NCI-H146 treated with DMSO at 0.1 percent for 48 hours (cell line): ENCODE measurements around the gene ABLIM2.

Experiments
- DNase-seq: peaks from one replicate; lab custom pipeline; 2025; ENCODE audit not compliant: unreplicated experiment; lab: John Stamatoyannopoulos, UW

The ABLIM2 gene

GRCh38 chr4:8158710-8159536, at the start of gene ABLIM2:
TSS of gene ABLIM2 (minus strand) at chr4:8158813. CDS start at chr4:8158689, 124 bp downstream.
- peak; percentile 85 for DNase-seq

GRCh38 chr4:8207314-8207713, 48.7 kb upstream of the ABLIM2 start:
- DNase-seq = no peak

DNA sequence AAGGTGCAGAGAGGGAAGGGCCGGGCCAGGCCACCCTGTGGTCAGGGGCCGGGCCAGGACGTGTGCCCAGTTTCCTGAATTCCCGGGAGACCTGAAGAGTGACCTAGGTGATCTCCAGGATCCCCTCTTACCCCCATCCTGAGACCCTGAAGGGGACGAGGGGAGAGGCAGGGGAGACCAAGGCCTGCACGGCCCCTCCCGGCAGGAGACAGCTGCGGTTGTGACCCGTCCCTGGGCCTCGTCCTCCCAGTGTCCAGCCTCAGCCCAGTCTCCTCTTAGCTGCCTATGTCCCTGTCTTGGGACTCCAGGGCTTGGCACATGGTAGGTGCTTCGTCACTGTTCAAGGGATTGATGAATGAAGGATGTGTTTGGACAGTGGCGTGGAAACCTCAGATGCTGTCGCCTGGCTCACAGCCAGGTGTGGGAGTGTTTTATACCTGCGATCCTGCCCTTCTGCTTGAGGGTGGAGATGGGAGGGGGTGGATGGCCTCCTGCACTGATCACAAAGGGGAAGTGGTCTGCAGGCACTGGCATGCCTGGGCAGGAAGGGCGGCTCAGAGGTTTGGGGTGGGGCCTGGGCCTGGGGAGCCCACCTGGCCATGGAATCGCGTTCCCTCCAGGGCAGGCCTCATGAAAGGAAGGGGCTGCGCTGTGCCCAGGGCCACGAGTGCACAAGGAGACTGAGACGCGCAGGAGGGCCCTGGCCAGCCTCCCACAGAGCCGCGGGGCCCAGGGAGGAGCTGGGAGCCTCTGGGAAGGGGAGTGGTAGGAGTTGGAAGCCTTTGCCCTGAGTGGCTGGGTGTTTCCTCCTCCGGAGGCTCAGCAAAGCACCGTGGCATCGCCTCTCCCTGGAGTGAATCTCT, 47.4 kb upstream of the ABLIM2 start:
- DNase-seq = peak; percentile 34

- DNase-seq = no peak
These were observed 46.7 kb upstream of the ABLIM2 start for GRCh38 chr4:8205241-8205707.

GRCh38 chr4:8204576-8205227, 46.1 kb upstream of the ABLIM2 start:
- DNase-seq = no peak

DNA sequence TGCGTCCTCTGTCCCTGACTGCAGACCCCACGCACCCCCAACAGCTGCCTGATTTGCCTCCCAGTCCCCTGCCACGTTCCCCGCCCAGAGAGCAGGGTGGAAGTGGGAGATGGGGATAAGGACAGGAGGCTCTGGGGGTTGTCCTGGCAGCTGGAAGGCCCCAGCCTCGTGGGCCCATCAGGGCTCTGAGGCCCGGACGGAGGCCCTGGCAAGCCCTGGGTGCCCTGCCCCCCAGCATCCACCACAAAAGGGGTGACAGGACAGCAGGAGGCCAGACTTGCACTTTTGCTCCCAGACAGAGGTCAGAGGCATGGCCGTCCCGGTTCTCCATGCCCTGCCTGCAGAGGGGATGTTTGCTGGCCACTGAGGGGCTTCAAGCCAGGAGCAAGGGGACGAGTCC, 45.2 kb upstream of the ABLIM2 start:
- no peak for DNase-seq

DNA sequence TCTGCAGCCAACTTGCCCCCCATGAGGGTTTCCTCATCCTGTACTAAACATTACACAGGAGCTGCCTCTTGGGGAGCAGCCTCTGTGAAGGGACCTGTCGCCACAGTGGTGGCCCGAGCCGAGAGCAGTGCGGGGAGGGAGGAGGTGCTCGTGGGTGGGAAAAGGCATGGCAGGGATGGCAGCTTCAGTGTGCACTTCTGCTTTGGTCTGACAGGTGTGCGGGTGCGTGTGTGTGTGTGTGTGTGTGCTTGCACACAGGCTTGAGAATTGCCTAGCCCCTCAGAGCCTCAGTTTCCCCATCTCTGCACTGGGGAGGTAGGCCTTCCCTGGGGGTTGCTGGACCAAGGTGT, 44.4 kb upstream of the ABLIM2 start:
- DNase-seq = no peak

DNA sequence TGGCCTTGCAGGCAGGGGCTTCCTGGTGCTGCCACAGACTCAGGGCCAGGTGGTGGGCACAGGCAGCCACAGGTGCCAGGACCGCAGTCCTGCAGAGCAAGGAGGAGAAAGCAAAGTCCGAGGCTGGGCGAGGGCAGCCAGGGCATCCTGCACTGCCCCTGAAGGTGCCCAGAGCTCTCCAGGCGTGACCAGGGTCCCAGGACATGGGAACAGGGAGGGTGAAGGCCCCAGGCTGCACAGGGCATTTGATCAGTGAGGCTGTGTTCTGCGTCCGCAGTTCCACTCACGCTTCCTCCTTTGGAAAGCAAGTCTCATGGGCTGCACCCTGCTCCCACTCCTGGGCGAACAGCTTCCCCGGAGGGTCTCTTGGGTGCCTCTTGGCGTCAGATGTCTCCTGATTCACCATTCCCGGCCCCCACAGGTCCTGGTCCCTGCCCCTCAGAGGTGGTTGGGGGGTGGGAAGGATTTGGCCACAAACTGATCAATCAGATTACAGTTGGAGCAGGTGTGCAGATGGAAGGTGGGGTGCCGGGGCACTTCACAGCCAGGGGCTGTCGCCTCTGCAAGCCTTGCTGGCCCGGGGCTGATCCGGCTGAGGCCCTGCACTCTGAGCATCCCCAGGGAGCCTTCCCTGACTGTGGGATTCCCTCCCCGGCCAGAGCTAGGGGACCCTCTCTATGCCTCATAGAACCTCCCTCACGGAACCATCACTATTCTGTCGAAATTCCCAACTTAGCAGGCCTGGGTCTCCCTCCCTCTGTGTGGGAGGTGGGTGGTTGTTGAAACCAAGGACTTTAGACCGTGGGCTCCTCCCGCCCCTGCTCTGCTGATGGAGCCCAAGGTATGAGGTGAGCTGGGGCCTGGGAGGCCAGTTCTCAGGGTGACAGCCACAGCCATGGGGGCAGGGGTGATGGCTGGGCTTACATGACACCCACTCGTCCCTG, 43.8 kb upstream of the ABLIM2 start:
- DNase-seq = no peak

GRCh38 chr4:8201321-8201781, 42.7 kb upstream of the ABLIM2 start:
- DNase-seq = no peak

DNA sequence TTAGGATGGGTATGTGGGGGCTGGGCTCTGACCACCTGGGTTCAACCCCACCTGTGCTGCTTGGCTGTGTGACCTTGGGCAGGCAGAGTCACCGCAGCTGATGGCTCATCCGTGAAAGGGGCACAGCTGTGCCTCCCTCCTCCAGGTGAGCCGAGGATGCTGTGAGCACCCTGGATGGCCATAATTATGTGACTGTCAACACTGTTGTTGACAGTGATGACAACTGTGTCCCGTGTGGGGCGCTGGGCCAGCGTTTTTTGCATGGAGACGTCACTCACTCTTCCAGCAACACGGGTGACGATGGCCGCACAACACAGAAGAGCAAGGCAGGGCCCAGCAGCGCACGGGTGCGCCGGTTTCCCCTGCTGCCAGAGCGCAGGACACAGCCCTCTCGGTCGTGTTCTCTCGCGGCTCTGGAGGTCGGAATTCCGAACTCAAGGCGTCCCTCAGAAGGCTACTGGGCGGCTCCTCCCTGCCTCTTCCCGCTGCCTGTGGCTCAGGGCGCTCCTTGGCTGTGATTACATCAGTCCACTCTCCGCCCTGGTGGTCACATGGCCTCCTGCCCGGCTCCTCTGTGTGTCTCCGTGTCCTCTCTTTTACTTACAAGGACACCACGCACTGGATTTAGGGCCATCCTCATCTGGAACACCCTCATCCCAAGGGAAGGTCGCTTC, 41.8 kb upstream of the ABLIM2 start:
- DNase-seq = no peak

- no peak for DNase-seq
These were observed 41.1 kb upstream of the ABLIM2 start for GRCh38 chr4:8199594-8200301.

GRCh38 chr4:8198906-8199593, 40.4 kb upstream of the ABLIM2 start, which contains the start of gene SH3TC1:
TSS of gene SH3TC1 (plus strand) at chr4:8199290. CDS start at chr4:8205195, 5,905 bp downstream.
- peak; percentile 11 for DNase-seq

- no peak for DNase-seq
These were observed 39.7 kb upstream of the ABLIM2 start for GRCh38 chr4:8198206-8198905.

DNA sequence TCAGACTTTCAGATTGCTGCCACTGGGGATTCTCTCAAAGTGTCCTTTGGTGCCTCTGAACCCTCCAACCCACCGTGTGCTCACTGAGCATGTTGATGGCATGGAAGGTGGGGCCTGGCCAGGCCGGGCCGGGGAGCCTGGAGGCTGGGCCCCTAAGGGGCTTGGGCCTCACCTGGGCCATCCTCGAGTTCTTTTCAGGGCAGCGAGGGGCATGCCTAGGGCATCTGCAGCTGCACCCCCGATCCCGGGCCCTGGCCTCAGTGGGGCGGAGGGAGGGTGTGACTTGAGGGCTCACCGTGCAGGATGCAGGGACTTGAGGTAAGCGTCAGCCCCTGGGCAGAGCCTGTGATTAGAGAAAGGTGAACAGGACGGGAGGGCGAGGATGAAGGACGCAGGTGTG, 38.9 kb upstream of the ABLIM2 start:
- DNase-seq = no peak

- DNase-seq = no peak
These were observed 37.3 kb upstream of the ABLIM2 start for GRCh38 chr4:8195841-8196458.

GRCh38 chr4:8195431-8195830, 36.8 kb upstream of the ABLIM2 start:
- no peak for DNase-seq
